Measurements from ENCODE around the gene CYSTM1.

CYSTM1 gene

DNA sequence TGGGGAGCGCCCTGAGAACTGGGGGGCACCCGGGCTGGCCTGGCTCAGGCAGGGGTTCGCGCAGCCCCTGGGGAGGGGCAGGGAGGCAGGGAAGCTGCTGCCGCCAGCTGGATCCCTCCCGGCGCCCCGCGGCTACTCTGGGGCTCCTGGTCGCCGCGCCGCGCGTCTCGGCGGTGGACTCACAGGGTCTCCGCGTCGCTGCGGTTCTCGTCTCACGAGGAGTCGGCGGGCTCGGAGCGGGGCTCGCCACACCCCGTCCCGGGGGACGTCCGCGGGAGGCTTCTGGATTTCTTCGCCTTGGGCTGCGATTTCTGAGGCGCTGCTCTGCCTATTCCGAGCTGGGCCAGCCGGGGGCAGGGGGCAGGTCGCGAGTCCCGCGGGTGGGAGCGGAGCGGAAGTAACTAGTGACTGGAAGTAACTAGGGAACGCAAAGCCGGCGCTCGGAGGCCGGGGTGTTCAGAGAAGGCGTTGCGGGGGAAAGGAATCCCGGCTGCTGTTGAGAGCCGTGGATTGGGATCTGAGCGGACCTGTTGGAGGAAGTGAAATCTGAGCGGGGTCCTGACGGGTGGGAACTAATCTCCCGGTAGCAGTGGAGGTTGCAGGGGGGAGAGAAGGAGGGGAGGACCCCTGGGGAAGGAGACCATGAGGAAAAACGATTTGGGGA lies 511 bp downstream of the CYSTM1 start (continued):
- TF ChIP-seq BCL6B (tag by site-specific recombination; IDR thresholded peaks at IDR 0.05) (no peak), ZNF658 (tag by site-specific recombination; IDR thresholded peaks at IDR 0.05) (no peak), ZNF629 (tag by site-specific recombination; IDR thresholded peaks at IDR 0.05) (no peak), TCF7L2 (IDR thresholded peaks at IDR 0.05; ENCODE audit: borderline replicate concordance, low read depth, low read length) (no peak), MZF1 (tag by site-specific recombination; IDR thresholded peaks at IDR 0.05; ENCODE audit: borderline replicate concordance) (no peak), YY1 (tag by site-specific recombination; IDR thresholded peaks at IDR 0.05) (no peak; the same call in 1 of the 2 replicates), ZNF23 (tag by site-specific recombination; IDR thresholded peaks at IDR 0.05; ENCODE audit: borderline replicate concordance) (no peak), ZNF221 (tag by site-specific recombination; IDR thresholded peaks at IDR 0.05; ENCODE audit: borderline replicate concordance) (no peak), ZNF843 (tag by site-specific recombination; IDR thresholded peaks at IDR 0.05) (no peak), ZNF155 (tag by site-specific recombination; IDR thresholded peaks at IDR 0.05) (no peak), ZNF214 (tag by site-specific recombination; IDR thresholded peaks at IDR 0.05; ENCODE audit: borderline replicate concordance) (no peak), BCL11A (tag by site-specific recombination; IDR thresholded peaks at IDR 0.05; ENCODE audit: low read depth) (no peak), WT1 (tag by site-specific recombination; IDR thresholded peaks at IDR 0.05) (no peak; the same call in 1 of the 2 replicates), HOXA7 (CRISPR knock-in tag; IDR thresholded peaks at IDR 0.05; ENCODE audit: borderline replicate concordance) (no peak), ZNF112 (tag by site-specific recombination; IDR thresholded peaks at IDR 0.05) (no peak), ZNF37A (tag by site-specific recombination; IDR thresholded peaks at IDR 0.05) (no peak), ZNF768 (tag by site-specific recombination; IDR thresholded peaks at IDR 0.05) (peak; percentile 31; the same call in 1 of the 2 replicates), KLF10 (tag by site-specific recombination; IDR thresholded peaks at IDR 0.05) (no peak), ZNF585B (tag by site-specific recombination; IDR thresholded peaks at IDR 0.05) (no peak), ZBTB20 (tag by site-specific recombination; IDR thresholded peaks at IDR 0.05) (peak; percentile 94), ZNF623 (tag by site-specific recombination; IDR thresholded peaks at IDR 0.05) (no peak; the same call in 1 of the 2 replicates), ZNF404 (tag by site-specific recombination; IDR thresholded peaks at IDR 0.05) (no peak), RBAK (tag by site-specific recombination; IDR thresholded peaks at IDR 0.05) (no peak), EGR2 (tag by site-specific recombination; IDR thresholded peaks at IDR 0.05; ENCODE audit: low read depth) (peak; percentile 87), ZNF324 (tag by site-specific recombination; IDR thresholded peaks at IDR 0.05) (peak; percentile 73; the same call in 1 of the 2 replicates), ZNF560 (tag by site-specific recombination; IDR thresholded peaks at IDR 0.05; ENCODE audit: borderline replicate concordance) (no peak), ZFP3 (tag by site-specific recombination; IDR thresholded peaks at IDR 0.05; ENCODE audit: low read depth) (no peak), HOXC10 (CRISPR knock-in tag; IDR thresholded peaks at IDR 0.05) (no peak), ZNF184 (tag by site-specific recombination; IDR thresholded peaks at IDR 0.05) (no peak), ZNF211 (tag by site-specific recombination; IDR thresholded peaks at IDR 0.05; ENCODE audit: low read depth) (no peak), ZFP37 (tag by site-specific recombination; IDR thresholded peaks at IDR 0.05) (0 out of 2 replicates have a peak, but pooled peaks have one; percentile 15)
- TF ChIP-seq, protein P1, sequence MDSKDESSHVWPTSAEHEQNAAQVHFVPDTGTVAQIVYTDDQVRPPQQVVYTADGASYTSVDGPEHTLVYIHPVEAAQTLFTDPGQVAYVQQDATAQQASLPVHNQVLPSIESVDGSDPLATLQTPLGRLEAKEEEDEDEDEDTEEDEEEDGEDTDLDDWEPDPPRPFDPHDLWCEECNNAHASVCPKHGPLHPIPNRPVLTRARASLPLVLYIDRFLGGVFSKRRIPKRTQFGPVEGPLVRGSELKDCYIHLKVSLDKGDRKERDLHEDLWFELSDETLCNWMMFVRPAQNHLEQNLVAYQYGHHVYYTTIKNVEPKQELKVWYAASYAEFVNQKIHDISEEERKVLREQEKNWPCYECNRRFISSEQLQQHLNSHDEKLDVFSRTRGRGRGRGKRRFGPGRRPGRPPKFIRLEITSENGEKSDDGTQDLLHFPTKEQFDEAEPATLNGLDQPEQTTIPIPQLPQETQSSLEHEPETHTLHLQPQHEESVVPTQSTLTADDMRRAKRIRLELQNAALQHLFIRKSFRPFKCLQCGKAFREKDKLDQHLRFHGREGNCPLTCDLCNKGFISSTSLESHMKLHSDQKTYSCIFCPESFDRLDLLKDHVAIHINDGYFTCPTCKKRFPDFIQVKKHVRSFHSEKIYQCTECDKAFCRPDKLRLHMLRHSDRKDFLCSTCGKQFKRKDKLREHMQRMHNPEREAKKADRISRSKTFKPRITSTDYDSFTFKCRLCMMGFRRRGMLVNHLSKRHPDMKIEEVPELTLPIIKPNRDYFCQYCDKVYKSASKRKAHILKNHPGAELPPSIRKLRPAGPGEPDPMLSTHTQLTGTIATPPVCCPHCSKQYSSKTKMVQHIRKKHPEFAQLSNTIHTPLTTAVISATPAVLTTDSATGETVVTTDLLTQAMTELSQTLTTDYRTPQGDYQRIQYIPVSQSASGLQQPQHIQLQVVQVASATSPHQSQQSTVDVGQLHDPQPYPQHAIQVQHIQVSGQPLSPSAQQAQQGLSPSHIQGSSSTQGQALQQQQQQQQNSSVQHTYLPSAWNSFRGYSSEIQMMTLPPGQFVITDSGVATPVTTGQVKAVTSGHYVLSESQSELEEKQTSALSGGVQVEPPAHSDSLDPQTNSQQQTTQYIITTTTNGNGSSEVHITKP (tag by site-specific recombination; IDR thresholded peaks at IDR 0.05): peak; percentile 77
- TF ChIP-seq, protein P2, sequence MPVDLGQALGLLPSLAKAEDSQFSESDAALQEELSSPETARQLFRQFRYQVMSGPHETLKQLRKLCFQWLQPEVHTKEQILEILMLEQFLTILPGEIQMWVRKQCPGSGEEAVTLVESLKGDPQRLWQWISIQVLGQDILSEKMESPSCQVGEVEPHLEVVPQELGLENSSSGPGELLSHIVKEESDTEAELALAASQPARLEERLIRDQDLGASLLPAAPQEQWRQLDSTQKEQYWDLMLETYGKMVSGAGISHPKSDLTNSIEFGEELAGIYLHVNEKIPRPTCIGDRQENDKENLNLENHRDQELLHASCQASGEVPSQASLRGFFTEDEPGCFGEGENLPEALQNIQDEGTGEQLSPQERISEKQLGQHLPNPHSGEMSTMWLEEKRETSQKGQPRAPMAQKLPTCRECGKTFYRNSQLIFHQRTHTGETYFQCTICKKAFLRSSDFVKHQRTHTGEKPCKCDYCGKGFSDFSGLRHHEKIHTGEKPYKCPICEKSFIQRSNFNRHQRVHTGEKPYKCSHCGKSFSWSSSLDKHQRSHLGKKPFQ (tag by site-specific recombination; IDR thresholded peaks at IDR 0.05): peak; percentile 71
- TF ChIP-seq, protein P3, sequence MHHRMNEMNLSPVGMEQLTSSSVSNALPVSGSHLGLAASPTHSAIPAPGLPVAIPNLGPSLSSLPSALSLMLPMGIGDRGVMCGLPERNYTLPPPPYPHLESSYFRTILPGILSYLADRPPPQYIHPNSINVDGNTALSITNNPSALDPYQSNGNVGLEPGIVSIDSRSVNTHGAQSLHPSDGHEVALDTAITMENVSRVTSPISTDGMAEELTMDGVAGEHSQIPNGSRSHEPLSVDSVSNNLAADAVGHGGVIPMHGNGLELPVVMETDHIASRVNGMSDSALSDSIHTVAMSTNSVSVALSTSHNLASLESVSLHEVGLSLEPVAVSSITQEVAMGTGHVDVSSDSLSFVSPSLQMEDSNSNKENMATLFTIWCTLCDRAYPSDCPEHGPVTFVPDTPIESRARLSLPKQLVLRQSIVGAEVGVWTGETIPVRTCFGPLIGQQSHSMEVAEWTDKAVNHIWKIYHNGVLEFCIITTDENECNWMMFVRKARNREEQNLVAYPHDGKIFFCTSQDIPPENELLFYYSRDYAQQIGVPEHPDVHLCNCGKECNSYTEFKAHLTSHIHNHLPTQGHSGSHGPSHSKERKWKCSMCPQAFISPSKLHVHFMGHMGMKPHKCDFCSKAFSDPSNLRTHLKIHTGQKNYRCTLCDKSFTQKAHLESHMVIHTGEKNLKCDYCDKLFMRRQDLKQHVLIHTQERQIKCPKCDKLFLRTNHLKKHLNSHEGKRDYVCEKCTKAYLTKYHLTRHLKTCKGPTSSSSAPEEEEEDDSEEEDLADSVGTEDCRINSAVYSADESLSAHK (tag by site-specific recombination; IDR thresholded peaks at IDR 0.05): no peak; the same call in 1 of the 2 replicates
